ENCODE results near the gene PTPN1. TPM values are rescaled to one million over a fixed set of nuclear protein-coding genes. Genes with fewer than 3 reads are reported as not detected.

PTPN1 gene
- total and polyA plus RNA-seq, 2 of the 4 experiments (the other 2 are of a cell fraction): 31.7 to 37.4 TPM

GRCh38 chr20:50584687-50585086 is 74.5 kb downstream of the PTPN1 start:
- no peak overlapping the region for H4K8ac ChIP-seq (ENCODE audit: low read depth in 2 of 2, low read length in 2 of 2)
- H3K79me1 ChIP-seq (ENCODE audit: low read depth in 1 of 2, low read length in 2 of 2): peaks cover 14 to 45% of the 10 kb centered on the region in 2 experiments
- no peak for TF ChIP-seq CEBPB (IDR thresholded peaks at IDR 0.05; ENCODE audit: low read depth, low read length)
- no peak for TF ChIP-seq CHD1 (IDR thresholded peaks at IDR 0.05; ENCODE audit: low read depth, low read length)
- TF ChIP-seq FOS (IDR thresholded peaks at IDR 0.05; ENCODE audit: low read depth, low read length): no peak
- no peak for TF ChIP-seq CTCF (conservative IDR thresholded peaks at IDR 0.05; ENCODE audit: low read depth, low read length)
- TF ChIP-seq RAD21 (IDR thresholded peaks at IDR 0.05; ENCODE audit: low read length): no peak
- no peak for TF ChIP-seq RFX5 (IDR thresholded peaks at IDR 0.05; ENCODE audit: low read depth, low read length)
- TF ChIP-seq RCOR1 (IDR thresholded peaks at IDR 0.05; ENCODE audit: insufficient replicate concordance, low read length): no peak
- no peak for TF ChIP-seq NFE2L2 (IDR thresholded peaks at IDR 0.05; ENCODE audit: low read depth, low read length)
- TF ChIP-seq MXI1 (IDR thresholded peaks at IDR 0.05; ENCODE audit: borderline replicate concordance, low read depth, low read length): no peak
- in situ Hi-C loops (cut with MboI; ENCODE audit: low sequenced_read_pairs): no loop called here
- H3K4me3 ChIP-seq (ENCODE audit: insufficient read depth, low read depth, low read length): no peak overlapping the region
- DNase-seq (no peak), ATAC-seq (ENCODE audit: low read depth) (no peak)
- peaks cover 6% of the 10 kb centered on the region; the same call in 1 of the 2 replicates for H3K4me1 ChIP-seq (ENCODE audit: control insufficient read depth, insufficient read depth, low read length)
- H3K27me3 ChIP-seq (ENCODE audit: control insufficient read depth, insufficient read depth, low read length): no peaks in the 10 kb centered on the region
- H3K18ac ChIP-seq (ENCODE audit: low read depth, low read length): no peak overlapping the region
- no peak overlapping the region for H2AK5ac ChIP-seq (ENCODE audit: low read depth, low read length)
- H2BK120ac ChIP-seq (ENCODE audit: low read depth, low read length): no peak overlapping the region
- no peaks in the 10 kb centered on the region for H3K9me1 ChIP-seq (ENCODE audit: insufficient read depth, low read length)
- no peak overlapping the region for H4K5ac ChIP-seq (ENCODE audit: low read depth, low read length)
- no peak overlapping the region for H3K56ac ChIP-seq (ENCODE audit: extremely low read depth, insufficient read depth, low read length)
- H3K36me3 ChIP-seq (ENCODE audit: control insufficient read depth, insufficient read depth, low read length): peaks cover 74% of the 10 kb centered on the region
- H3K23ac ChIP-seq (ENCODE audit: low read depth, low read length): no peak overlapping the region
- no peak overlapping the region; the same call in 1 of the 2 replicates for H3K27ac ChIP-seq (ENCODE audit: insufficient read depth, low read length)
- no peak overlapping the region for H4K91ac ChIP-seq (ENCODE audit: insufficient read depth, low read depth, low read length)
- no peak overlapping the region for H2BK15ac ChIP-seq (ENCODE audit: low read depth, low read length)
- no peak overlapping the region for H2BK20ac ChIP-seq (ENCODE audit: low read depth, low read length)
- intact Hi-C loops (cut with micrococcal nuclease): no loop called here
- ChIA-PET POLR2A (ENCODE audit: unreplicated experiment) (no interaction called here), CTCF (interaction anchor here (0.6 to 1.0 kb wide), 2 partner anchors 9 to 20 kb away, joined by 3 read pairs; no protein-coding TSS in a partner anchor)
- no peak overlapping the region for H2AFZ ChIP-seq (replicated peaks; ENCODE audit: low read length, poor library complexity)
- H2AK9ac ChIP-seq (replicated peaks; ENCODE audit: low read depth, low read length, poor library complexity): no peak overlapping the region
- no peak overlapping the region for H3K14ac ChIP-seq (replicated peaks; ENCODE audit: low read depth, low read length)
- H4K20me1 ChIP-seq (ENCODE audit: insufficient read depth, low read length): peaks cover 26% of the 10 kb centered on the region
- BruUV-seq (replicated peaks): no TSS peak
- H3K9ac ChIP-seq (ENCODE audit: low read depth, low read length): no peak overlapping the region
- no CpG with 5 or more reads among the region's 2 CpGs for WGBS, 2 experiments (ENCODE audit: extremely low coverage in 2 of 2, insufficient read length in 1 of 2)
- dilution Hi-C loops (cut with HindIII; ENCODE audit: low sequenced_read_pairs, unreplicated experiment): no loop called here
- no peak overlapping the region for H2BK5ac ChIP-seq (ENCODE audit: low read depth, low read length, poor library complexity, severe bottlenecking)
- no peak overlapping the region for H3K4ac ChIP-seq (ENCODE audit: low read depth, low read length)
- no peaks in the 10 kb centered on the region for H3K9me3 ChIP-seq (ENCODE audit: control insufficient read depth, insufficient read depth, low read length)
- H3K4me2 ChIP-seq (ENCODE audit: low read depth, low read length): no peak overlapping the region
